HT1080 (cell line): ENCODE data around the gene RARS2. TPM values are rescaled to one million over a fixed set of nuclear protein-coding genes. Genes with fewer than 3 reads are reported as not detected.

ENCODE experiments used
- DNase-seq: peaks from one replicate; pipeline ENCODE4 v3.0.0-alpha.2; 2015; ENCODE audit warnings: low read depth
- total RNA-seq: library from RNA; depleted of rRNA; stranded (reverse); fragments of >200 nt; shearing (Covaris generic); gene quantifications from 2 replicates; pipeline ENCODE4 v1.2.3, GENCODE V29; 2014

Gene RARS2
- total RNA-seq, 1 experiment from 2014 or later: 30.2 TPM

- DNase-seq: no peak
Measured at GRCh38 chr6:87574237-87574804, 15.5 kb downstream of the RARS2 start.

GRCh38 chr6:87573307-87574024 is 16.3 kb downstream of the RARS2 start:
- no peak for DNase-seq

- no peak for DNase-seq
Measured at GRCh38 chr6:87572883-87573282, 16.9 kb downstream of the RARS2 start.

GRCh38 chr6:87572021-87572420 is 17.8 kb downstream of the RARS2 start:
- DNase-seq: no peak

- no peak for DNase-seq
Measured at GRCh38 chr6:87561017-87561416, 28.8 kb downstream of the RARS2 start.

- DNase-seq: no peak
Measured at GRCh38 chr6:87558446-87558845, 31.3 kb downstream of the RARS2 start.

- DNase-seq: no peak
Measured at GRCh38 chr6:87555506-87555905, 34.3 kb downstream of the RARS2 start.

GRCh38 chr6:87553159-87553765 is 36.5 kb downstream of the RARS2 start:
- DNase-seq: no peak

GRCh38 chr6:87551799-87552198 is 38.0 kb downstream of the RARS2 start:
- DNase-seq: no peak

- DNase-seq: no peak
Measured at GRCh38 chr6:87544474-87544735, 45.4 kb downstream of the RARS2 start.

GRCh38 chr6:87543696-87544473 is 45.9 kb downstream of the RARS2 start:
- no peak for DNase-seq

- DNase-seq: no peak
Measured at GRCh38 chr6:87541744-87542143, 48.0 kb downstream of the RARS2 start.

- no peak for DNase-seq
Measured at GRCh38 chr6:87541041-87541440, 48.7 kb downstream of the RARS2 start.

GRCh38 chr6:87540539-87540938 is 49.2 kb downstream of the RARS2 start:
- DNase-seq: no peak

GRCh38 chr6:87539554-87539953 is 50.2 kb downstream of the RARS2 start:
- no peak for DNase-seq

- DNase-seq: no peak
Measured at GRCh38 chr6:87538510-87539260, 51.1 kb downstream of the RARS2 start.

- DNase-seq: no peak
Measured at GRCh38 chr6:87534377-87535047, 55.3 kb downstream of the RARS2 start.

GRCh38 chr6:87529221-87529620 is 60.6 kb downstream of the RARS2 start:
- DNase-seq: no peak

GRCh38 chr6:87522686-87523085 is 67.1 kb downstream of the RARS2 start:
- no peak for DNase-seq

- DNase-seq: no peak
Measured at GRCh38 chr6:87518453-87518852, 71.3 kb downstream of the RARS2 start.

- DNase-seq: no peak
Measured at GRCh38 chr6:87514831-87515230, 75.0 kb downstream of the RARS2 start.
